DND-41 (cell line): ENCODE data around the gene PRRC2B.
A peak's percentile ranks its signal among the peaks of the same experiment; 100 is the strongest.

Source experiments
- ATAC-seq: fragments of 200-7000 bp; cut with Tn5 transposase; 3 replicates; pipeline ENCODE4 v1.9.1; 2021; ENCODE audit warnings: low read depth; ENCODE audit not compliant: insufficient read depth
- DNase-seq: peaks from one replicate; pipeline ENCODE4 v3.0.0-alpha.2; 2020
- H2AFZ ChIP-seq: 2 replicates; pipeline ENCODE4 v1.6.0; 2012; ENCODE audit warnings: low read depth, low read length
- H3K27ac ChIP-seq: 2 replicates; pipeline ENCODE4 v1.5.1; 2012; ENCODE audit warnings: low read length, inconsistent platforms
- H3K27me3 ChIP-seq: fragments of 200-600 bp; sonication (generic); 2 replicates; pipeline ENCODE4 v1.6.0; 2012; ENCODE audit warnings: low read length, mild to moderate bottlenecking, inconsistent platforms; ENCODE audit not compliant: insufficient read depth, poor library complexity
- H3K36me3 ChIP-seq: 2 replicates; pipeline ENCODE4 v1.5.1; 2012; ENCODE audit warnings: low read length, inconsistent platforms; ENCODE audit not compliant: insufficient read depth
- H3K4me1 ChIP-seq: 2 replicates; pipeline ENCODE4 v1.5.1; 2012; ENCODE audit warnings: mild to moderate bottlenecking, low read length; ENCODE audit not compliant: insufficient read depth
- H3K4me2 ChIP-seq: 2 replicates; pipeline ENCODE4 v1.6.0; 2012; ENCODE audit warnings: mild to moderate bottlenecking, moderate library complexity, low read length, inconsistent platforms; ENCODE audit not compliant: insufficient read depth
- H3K4me3 ChIP-seq, 2 experiments: fragments of 200-600 bp in 1 of 2; shearing (Covaris generic) in 1 of 2; 2 replicates each; pipeline ENCODE4 v1.5.1; 2012 to 2016; ENCODE audit warnings: inconsistent platforms in 2 of 2, low read length in 2 of 2, mild to moderate bottlenecking in 2 of 2, low read depth in 1 of 2, moderate library complexity in 1 of 2
- H3K79me2 ChIP-seq: 2 replicates; pipeline ENCODE4 v1.6.0; 2012; ENCODE audit warnings: low read length, inconsistent platforms; ENCODE audit not compliant: insufficient read depth
- H3K9ac ChIP-seq: 2 replicates; pipeline ENCODE4 v1.6.0; 2012; ENCODE audit warnings: low read depth, mild to moderate bottlenecking, inconsistent platforms, low read length, moderate library complexity
- H3K9me3 ChIP-seq: 2 replicates; pipeline ENCODE4 v1.5.1; 2012; ENCODE audit warnings: low read length, moderate library complexity, mild to moderate bottlenecking, inconsistent platforms; ENCODE audit not compliant: insufficient read depth, severe bottlenecking
- H4K20me1 ChIP-seq: 2 replicates; pipeline ENCODE4 v1.6.0; 2012; ENCODE audit warnings: low read length; ENCODE audit not compliant: insufficient read depth
- EZH2 ChIP-seq: IDR thresholded peaks from 3 replicates; pipeline ENCODE4 v1.6.1; 2012; ENCODE audit warnings: borderline replicate concordance, low read depth, mild to moderate bottlenecking, moderate library complexity, low read length, inconsistent platforms; ENCODE audit not compliant: severe bottlenecking
- TF ChIP-seq, protein P1 (sequence below): IDR thresholded peaks from 2 replicates; pipeline ENCODE4 v1.5.1; 2012; ENCODE audit warnings: borderline replicate concordance, low read length, moderate library complexity, mild to moderate bottlenecking; ENCODE audit not compliant: poor library complexity, severe bottlenecking; ENCODE audit errors: extremely low read depth

The PRRC2B gene

GRCh38 chr9:131407717-131408195 is 13.9 kb downstream of the PRRC2B start:
- TF ChIP-seq, protein P1, sequence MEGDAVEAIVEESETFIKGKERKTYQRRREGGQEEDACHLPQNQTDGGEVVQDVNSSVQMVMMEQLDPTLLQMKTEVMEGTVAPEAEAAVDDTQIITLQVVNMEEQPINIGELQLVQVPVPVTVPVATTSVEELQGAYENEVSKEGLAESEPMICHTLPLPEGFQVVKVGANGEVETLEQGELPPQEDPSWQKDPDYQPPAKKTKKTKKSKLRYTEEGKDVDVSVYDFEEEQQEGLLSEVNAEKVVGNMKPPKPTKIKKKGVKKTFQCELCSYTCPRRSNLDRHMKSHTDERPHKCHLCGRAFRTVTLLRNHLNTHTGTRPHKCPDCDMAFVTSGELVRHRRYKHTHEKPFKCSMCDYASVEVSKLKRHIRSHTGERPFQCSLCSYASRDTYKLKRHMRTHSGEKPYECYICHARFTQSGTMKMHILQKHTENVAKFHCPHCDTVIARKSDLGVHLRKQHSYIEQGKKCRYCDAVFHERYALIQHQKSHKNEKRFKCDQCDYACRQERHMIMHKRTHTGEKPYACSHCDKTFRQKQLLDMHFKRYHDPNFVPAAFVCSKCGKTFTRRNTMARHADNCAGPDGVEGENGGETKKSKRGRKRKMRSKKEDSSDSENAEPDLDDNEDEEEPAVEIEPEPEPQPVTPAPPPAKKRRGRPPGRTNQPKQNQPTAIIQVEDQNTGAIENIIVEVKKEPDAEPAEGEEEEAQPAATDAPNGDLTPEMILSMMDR: no peak
- no peak for TF ChIP-seq EZH2
- Histone ChIP-seq H3K27me3 (no peaks in the 10 kb centered on the region), H3K36me3 (peaks cover 35% of the 10 kb centered on the region), H4K20me1 (peaks cover 84% of the 10 kb centered on the region), H3K9ac (no peak overlapping the region), H3K9me3 (peaks cover 7% of the 10 kb centered on the region), H3K4me3 (no peak overlapping the region), H3K4me2 (no peak overlapping the region), H2AFZ (no peak overlapping the region), H3K4me1 (peaks cover 8% of the 10 kb centered on the region; the same call in 1 of the 2 replicates), H3K27ac (no peak overlapping the region), H3K79me2 (peaks cover 100% of the 10 kb centered on the region)
- no peak for DNase-seq
- no peak for ATAC-seq

- Histone ChIP-seq H3K4me1 (0 out of 2 replicates have a peak, but pooled peaks cover 6% of the 10 kb centered on the region), H3K9me3 (peaks cover 7% of the 10 kb centered on the region), H3K79me2 (peaks cover 100% of the 10 kb centered on the region), H2AFZ (no peak overlapping the region), H3K4me2 (no peak overlapping the region), H3K9ac (no peak overlapping the region), H3K27me3 (no peaks in the 10 kb centered on the region), H3K36me3 (peaks cover 41% of the 10 kb centered on the region), H3K27ac (no peak overlapping the region), H4K20me1 (peaks cover 75% of the 10 kb centered on the region), H3K4me3 (no peak overlapping the region)
- ATAC-seq (no peak), DNase-seq (no peak)
- TF ChIP-seq, protein P1: no peak
- TF ChIP-seq EZH2: no peak
Observed at GRCh38 chr9:131409458-131409992, 15.6 kb downstream of the PRRC2B start.

GRCh38 chr9:131410044-131410491 is 16.2 kb downstream of the PRRC2B start:
- Histone ChIP-seq H3K27me3 (no peaks in the 10 kb centered on the region), H4K20me1 (peaks cover 75% of the 10 kb centered on the region), H3K4me3 (no peak overlapping the region), H3K4me1 (0 out of 2 replicates have a peak, but pooled peaks cover 6% of the 10 kb centered on the region), H3K79me2 (peaks cover 100% of the 10 kb centered on the region), H3K36me3 (peaks cover 39% of the 10 kb centered on the region), H3K9me3 (peaks cover 7% of the 10 kb centered on the region), H3K27ac (no peak overlapping the region), H3K4me2 (no peak overlapping the region), H3K9ac (no peak overlapping the region), H2AFZ (no peak overlapping the region)
- DNase-seq (peak; percentile 51), ATAC-seq (peak; percentile 74)
- TF ChIP-seq, protein P1: no peak
- TF ChIP-seq EZH2: no peak
